GM19351 (cell line): ENCODE results near the gene CDK6.
"Not testable (repeated sequence)": the region's sequence is repeated elsewhere in the genome, so short reads cannot be mapped to it uniquely, and the experiment has no call there.

Source experiments
- ATAC-seq: cut with Tn5 transposase; IDR thresholded peaks from one replicate; pipeline ENCODE4 v1.9.1; 2021; ENCODE audit warnings: mild to moderate bottlenecking, moderate library complexity; ENCODE audit not compliant: unreplicated experiment

The CDK6 gene

DNA sequence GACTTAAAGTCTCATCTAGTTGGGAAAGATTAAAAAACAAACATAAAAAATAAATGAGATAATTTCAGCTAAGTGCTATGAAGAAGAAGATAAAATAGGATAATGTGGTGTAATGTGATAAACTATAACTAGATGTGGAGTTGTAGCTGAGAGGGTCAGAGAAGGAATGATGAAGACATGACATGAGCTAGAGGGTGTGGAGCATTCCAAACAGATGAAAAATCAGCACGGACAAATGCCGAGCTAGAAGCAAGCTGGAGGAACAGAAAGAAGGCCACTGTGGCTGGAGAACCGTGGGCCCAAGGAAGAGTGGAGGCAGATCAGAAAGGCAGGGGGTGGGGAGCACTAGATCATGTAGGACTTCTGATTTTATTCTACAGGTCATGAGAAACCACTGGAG, 70.6 kb downstream of the CDK6 start:
- ATAC-seq = no peak

GRCh38 chr7:92763636-92764423, 72.5 kb downstream of the CDK6 start:
- ATAC-seq = no peak

DNA sequence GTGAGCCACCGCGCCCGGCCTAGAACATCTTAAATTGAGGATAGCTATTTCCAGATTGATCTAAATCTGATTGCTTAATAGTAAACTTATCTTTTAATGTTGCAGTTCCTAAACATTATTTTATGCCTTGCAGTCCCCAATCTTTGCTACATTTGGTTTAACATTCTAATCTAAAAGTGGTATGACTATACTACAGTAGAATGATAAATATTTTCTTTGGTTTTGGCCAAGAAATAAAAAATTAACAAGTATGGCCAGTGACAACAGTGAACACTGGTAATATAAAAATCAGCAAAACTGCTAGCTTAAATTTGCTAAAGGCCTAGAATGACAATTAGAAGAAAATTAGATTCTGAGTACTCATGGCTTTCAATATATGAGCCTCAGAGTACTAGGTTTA, 73.5 kb downstream of the CDK6 start:
- ATAC-seq = no peak

DNA sequence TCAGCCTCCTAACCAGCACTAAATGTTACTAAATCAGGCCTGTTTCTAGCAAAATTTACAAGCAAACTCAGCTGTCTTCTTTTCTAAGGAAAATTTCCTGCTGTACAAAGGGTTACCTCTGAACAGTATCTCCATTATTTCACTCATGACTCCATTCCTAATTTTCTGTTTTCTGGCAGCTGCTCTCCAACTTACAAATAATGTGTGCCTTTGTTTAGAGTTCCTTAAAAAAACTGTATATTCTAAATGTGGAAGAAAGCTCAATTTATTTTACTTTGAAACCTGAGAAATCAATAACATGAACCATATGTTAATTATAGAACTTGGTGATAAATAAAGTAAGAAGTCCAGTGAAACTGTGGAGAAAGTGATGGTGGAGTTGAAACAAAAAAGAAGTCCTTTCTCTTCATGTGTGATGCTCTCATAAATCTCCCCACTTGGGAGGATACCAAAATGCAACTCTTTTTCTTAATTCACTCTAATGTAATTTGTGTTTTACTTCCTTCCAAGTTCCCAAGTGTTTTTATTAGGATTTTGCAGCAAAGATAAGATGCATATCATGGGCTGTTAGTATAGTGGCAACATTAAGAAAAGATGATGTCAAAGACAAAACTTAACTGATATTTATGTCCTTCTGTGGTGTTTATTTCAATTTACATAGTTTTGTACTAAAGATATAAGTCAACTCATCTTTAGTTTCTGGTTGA, 74.8 kb downstream of the CDK6 start:
- ATAC-seq = no peak

GRCh38 chr7:92758796-92759431, 77.5 kb downstream of the CDK6 start:
- no peak for ATAC-seq

DNA sequence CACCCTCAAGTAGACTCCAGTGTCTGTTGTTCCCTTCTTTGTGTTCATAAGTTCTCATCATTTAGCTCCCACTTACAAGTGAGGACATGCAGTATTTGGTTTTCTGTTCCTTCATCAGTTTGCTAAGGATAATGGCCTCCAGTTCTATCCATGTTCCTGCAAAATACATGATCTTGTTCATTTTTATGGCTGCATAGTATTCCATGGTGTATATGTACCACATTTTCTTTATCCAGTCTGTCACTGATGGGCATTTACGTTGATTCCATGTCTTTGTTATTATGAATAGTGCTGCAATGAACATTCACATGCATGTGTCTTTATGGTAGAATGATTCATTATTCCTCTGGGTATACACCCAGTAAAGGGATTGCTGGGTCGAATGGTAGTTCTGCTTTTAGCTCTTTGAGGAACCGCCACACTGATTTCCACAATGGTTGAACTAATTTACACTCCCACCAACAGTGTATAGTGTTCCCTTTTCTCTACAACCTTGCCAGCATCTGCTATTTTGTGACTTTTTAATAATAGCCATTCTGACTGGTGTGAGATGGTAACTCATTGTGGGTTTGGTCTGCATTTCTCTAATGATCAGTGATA, 79.0 kb downstream of the CDK6 start:
- ATAC-seq = not testable (repeated sequence)

DNA sequence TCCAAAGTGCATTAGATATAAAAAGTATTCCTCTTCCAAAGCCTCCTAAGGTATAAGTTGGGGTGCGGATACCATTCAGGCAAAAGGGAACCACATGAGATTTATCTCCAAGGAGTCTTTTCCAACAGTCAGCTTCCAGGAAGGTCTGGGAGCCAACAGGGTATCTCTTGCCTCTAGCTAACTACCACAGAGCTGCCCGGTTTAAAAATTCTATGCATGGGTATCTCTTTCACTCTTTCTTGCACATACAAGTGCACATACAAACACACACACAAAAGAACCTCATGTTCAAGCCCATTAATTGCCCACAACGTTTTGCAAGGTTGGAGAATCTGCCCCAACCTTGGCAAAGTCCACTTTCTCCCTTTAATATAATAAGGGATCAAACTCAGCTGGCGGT, 80.7 kb downstream of the CDK6 start:
- no peak for ATAC-seq

GRCh38 chr7:92754919-92755581, 81.3 kb downstream of the CDK6 start:
- ATAC-seq = no peak

DNA sequence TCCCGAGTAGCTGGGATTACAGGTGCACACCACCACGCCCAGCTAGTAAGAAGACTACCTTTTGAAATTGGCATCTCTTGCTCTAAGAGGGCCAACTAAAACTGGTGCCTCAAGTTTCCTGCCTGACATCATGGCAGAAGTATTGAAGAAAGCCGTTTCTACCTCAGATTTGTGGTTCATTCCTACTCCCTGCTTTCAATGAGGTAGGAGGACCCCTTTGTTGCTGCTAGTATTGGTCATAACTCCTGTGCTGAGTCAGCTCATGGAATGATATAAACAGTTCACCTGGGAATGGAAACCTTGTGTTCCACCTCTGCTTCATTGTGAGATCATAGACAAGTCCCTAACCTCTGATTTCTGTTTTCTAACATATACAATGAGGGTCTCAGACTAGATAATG, 82.8 kb downstream of the CDK6 start:
- ATAC-seq = no peak

DNA sequence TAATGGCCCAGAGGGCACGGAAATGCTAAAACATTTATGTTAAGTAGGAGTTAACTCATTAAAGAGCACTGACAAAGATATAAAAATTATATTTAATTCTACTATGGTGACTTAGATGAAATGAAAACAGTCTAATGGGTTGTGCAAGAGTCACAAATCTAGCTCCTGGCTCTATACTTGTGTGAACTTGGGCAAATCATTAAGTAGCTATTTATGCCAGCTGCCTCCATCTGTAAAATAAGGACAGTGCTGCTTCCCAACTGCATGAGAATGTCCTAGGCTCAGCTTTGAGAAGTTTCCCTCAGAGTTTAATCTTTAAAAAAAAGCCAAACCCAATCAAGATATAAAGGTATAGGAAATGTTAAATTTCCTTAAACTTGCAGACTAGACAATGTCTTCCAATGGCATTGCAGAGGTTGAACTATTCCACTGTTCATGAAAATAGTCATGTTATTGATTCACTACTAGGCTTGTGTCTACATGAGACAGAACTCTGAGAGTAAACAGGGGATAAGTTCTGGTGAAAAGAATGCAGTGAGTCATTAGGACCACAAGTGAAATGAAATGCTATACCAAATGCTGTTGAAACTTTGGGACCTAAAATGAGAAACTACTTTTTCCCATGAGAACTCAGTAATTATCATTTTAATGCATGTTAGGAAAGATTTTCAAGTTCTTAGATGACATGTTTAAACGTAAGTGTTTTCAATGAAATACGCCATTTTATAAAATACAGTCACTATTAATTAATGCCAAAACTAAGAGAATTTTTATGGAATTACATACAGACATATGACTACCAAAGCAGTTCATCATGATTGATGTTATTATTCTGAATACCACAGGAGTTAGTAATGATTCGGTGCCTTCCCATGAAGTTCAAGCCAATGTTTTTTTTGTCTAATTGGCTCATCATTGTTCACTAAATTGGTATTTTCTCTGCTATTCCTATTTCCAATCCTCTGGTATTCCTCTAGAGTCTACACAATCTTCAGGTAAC, 84.2 kb downstream of the CDK6 start:
- ATAC-seq = no peak

DNA sequence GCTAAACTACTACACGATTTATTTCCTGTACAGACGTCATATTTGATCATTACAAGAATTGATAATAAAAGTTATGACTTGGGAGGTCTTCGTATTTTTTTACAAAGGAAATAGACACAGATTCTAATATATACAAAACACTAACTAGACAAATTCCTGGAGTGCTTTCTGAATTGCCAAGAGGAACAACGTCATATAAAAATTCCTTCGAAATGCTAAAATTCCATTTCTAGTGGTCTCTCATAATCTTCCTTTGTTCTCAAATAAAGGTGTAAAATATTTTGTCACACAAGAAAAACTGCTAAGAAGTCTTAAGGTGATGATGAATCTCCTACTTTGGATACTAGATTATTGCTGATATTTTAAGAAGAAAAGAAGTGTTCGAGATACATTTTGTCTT, 85.4 kb downstream of the CDK6 start:
- ATAC-seq = no peak

GRCh38 chr7:92750447-92750839, 85.9 kb downstream of the CDK6 start:
- no peak for ATAC-seq

DNA sequence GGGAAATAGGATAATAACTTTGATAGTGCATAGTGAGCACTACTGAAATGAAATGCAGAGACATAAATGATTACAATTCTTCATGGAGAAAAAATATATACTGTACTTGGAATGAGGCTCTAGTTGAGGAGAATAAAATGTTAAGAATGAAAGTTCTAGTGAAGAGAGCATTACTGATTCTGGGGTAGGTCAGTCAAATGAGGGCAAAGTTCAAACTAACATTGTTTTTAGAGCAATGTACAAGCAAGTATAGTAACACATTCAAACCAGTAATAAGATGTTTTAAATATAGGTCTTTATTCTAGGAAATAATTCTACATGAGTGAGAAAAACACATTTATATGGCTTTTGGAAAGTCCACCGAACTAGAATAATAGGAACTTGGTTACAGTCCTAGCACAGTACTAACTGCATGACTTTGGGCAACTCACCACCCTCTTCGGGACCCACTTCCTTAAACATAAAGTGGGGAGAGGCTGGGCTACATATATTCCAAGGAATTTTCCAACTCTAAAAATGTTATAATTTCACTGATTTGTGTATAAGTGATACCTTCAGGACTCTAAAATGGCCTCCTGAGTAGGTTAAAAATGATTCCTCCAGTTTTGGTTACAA, 86.4 kb downstream of the CDK6 start:
- ATAC-seq = no peak

GRCh38 chr7:92749327-92749755, 87.0 kb downstream of the CDK6 start:
- no peak for ATAC-seq

DNA sequence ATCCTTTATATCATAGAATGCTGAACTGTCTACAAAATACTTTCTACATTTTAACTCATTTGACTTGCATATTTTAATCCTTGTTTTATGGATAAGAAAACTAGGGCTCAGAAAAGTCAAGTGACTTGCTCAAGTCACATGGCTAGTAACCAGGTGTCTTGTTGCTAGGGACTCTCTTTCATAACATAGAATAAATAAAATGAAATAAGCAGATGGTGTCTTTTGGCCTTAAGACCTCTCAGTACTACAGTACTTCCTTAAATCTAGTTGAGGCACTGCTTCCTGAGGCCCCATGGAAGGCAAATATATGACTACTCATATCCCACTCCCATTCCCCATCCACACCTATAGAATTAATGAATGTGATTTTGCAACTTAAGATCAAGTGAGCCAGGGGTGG, 87.9 kb downstream of the CDK6 start:
- no peak for ATAC-seq

DNA sequence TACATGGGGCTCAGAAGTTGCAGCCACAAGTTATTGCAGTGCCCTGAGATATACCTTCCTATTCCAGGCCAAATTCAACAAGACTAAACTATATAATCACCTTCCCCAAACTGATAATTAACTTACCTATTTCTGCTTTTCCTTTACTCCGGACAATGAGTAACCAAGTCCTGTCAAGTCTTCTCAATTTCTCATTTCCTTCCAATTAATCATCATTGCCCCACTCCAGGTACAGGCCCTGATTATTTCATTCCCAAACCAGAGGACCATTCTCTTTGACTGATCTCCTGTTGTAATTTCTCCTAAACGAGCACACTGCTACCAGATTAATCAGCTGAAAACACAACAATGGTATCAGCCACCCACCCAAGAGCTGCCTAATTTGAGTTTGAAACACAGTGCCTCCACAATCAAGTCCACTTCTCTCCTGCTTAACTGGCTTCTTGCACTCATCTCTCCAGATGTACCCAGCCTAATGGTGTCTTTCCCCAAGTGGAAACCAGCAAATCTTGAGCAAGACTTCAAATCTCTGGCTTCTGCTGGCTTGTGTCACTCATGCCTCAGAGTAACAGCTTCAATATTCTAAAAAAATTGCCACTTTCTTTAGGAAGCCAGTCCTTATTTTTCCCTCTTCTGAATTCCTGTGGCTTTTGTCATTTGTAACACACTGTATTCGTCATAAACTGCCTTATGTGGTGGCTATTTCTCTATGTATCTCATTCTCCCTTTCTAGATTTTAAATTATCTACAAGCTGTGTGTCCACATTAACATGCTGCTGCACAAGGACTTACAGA, 89.1 kb downstream of the CDK6 start:
- no peak for ATAC-seq

DNA sequence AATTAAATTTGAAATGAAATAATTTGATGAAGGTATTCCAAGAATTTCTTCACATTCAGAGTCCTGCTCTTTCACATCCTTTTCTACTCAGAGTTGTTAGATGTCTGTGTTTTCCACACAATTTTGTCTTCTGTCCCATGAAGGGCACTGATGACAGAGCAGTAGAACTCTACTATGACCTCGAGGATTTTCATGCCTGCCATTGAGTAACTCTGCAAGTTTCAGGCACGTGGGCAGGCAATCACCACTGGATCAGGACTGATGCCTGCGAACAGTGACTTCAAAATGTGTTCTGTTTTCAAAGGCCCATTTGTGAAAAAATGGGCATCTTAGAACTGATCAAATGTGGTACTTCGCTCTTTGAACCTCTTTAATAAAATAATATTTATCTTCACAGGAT, 91.1 kb downstream of the CDK6 start:
- ATAC-seq = no peak

DNA sequence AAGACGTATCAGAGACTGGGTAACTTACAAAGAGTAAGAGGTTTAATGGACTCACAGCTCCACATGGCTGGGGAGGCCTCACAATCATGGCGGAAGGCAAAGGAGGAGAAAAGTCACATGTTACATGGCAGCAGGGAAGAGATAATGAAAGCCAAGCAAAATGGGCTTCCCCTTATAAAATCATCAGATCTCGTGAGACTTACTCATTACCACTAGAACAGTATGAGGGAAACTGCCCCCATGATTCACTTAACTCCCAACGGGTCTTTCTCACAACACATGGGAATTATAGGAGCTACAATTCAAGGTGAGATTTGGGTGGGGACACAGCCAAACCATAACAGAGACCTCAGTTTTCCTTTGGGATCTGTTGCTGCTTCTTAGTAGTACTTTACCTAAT, 92.2 kb downstream of the CDK6 start:
- not testable (repeated sequence) for ATAC-seq

GRCh38 chr7:92742186-92742585, 94.2 kb downstream of the CDK6 start:
- no peak for ATAC-seq
